OCI-LY3 (cell line): ENCODE results near the gene LDLRAD4.

ENCODE experiments used
- EZH2phosphoT487 ChIP-seq: fragments of 200-600 bp; shearing (Covaris generic); IDR thresholded peaks from 2 replicates; pipeline ENCODE4 v1.6.1; 2018; ENCODE audit warnings: antibody characterized with exemption, mixed run types, low read depth
- TF ChIP-seq, protein P1 (sequence below): fragments of 200-600, 300-600 bp; sonication (generic); IDR thresholded peaks from 2 replicates; pipeline ENCODE4 v1.5.1; 2014; ENCODE audit warnings: antibody characterized with exemption, low read length, low read depth

GRCh38 chr18:13434854-13435253 is 216.3 kb downstream of the LDLRAD4 start:
- TF ChIP-seq, protein P1, sequence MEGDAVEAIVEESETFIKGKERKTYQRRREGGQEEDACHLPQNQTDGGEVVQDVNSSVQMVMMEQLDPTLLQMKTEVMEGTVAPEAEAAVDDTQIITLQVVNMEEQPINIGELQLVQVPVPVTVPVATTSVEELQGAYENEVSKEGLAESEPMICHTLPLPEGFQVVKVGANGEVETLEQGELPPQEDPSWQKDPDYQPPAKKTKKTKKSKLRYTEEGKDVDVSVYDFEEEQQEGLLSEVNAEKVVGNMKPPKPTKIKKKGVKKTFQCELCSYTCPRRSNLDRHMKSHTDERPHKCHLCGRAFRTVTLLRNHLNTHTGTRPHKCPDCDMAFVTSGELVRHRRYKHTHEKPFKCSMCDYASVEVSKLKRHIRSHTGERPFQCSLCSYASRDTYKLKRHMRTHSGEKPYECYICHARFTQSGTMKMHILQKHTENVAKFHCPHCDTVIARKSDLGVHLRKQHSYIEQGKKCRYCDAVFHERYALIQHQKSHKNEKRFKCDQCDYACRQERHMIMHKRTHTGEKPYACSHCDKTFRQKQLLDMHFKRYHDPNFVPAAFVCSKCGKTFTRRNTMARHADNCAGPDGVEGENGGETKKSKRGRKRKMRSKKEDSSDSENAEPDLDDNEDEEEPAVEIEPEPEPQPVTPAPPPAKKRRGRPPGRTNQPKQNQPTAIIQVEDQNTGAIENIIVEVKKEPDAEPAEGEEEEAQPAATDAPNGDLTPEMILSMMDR: no peak
- TF ChIP-seq EZH2phosphoT487: no peak
